Left lung (tissue), 10 donors: Measurements from ENCODE around the gene CTPS1. TPM values are rescaled to one million over a fixed set of nuclear protein-coding genes. Genes with fewer than 3 reads are reported as not detected.

Experiments
- ATAC-seq: fragments of 200-7000 bp; cut with Tn5 transposase; one replicate; pipeline ENCODE4 v1.9.1; 2020; ENCODE audit warnings: moderate library complexity
- DNase-seq, 4 donors: peaks; one replicate each; pipeline ENCODE4 v3.0.0-alpha.2; 2013 to 2020
- H3K27ac ChIP-seq, 2 donors: fragments of 200-600 bp; sonication (generic) in 1 of 2; one replicate each; pipeline versions ENCODE4 v1.5.0 to v1.8.0; 2020 to 2021
- H3K27me3 ChIP-seq, 2 donors: fragments of 200-600 bp; sonication (generic) in 1 of 2; one replicate each; pipeline versions ENCODE4 v1.5.0 to v1.8.0; 2020 to 2021
- H3K36me3 ChIP-seq, 2 donors: fragments of 200-600 bp; sonication (generic) in 1 of 2; one replicate each; pipeline versions ENCODE4 v1.5.0 to v1.8.0; 2020 to 2021
- H3K4me1 ChIP-seq, 2 donors: fragments of 200-600 bp; one replicate each; pipeline ENCODE4 v1.8.0; 2021
- H3K4me3 ChIP-seq, 2 donors: fragments of 200-600 bp; sonication (generic) in 1 of 2; one replicate each; pipeline versions ENCODE4 v1.5.0 to v1.8.0; 2020 to 2021; ENCODE audit warnings: mild to moderate bottlenecking in 1 of 2
- H3K9me3 ChIP-seq, 2 donors: fragments of 200-600 bp; sonication (generic) in 1 of 2; one replicate each; pipeline versions ENCODE4 v1.5.0 to v1.8.0; 2020 to 2021
- intact Hi-C, 2 donors: fragments of 100-400 bp; cut with DNase I; formaldehyde crosslinking; loops; one replicate each; pipeline versions ENCODE4 v1.11.2 to v1.14.2; 2022
- polyA plus RNA-seq, 6 donors: library from polyadenylated mRNA; unstranded; fragments of 120-200 nt; gene quantifications; one replicate each; pipeline ENCODE4 v1.2.1, GENCODE V29; 2013; ENCODE audit not compliant: insufficient read length in 6 of 6
- total RNA-seq, 2 donors: library from RNA; stranded (reverse); fragmentation: NEBNext Ultra II Directional; extraction: Animal tissue kit (Norgen Biotek cat#: 25700); gene quantifications; one replicate each; pipeline ENCODE4 v1.2.1, GENCODE V29; 2021
- TF ChIP-seq, protein P1 (sequence below), 2 donors: fragments of 200-600 bp; sonication (generic) in 1 of 2; IDR thresholded peaks; one replicate each; pipeline versions ENCODE4 v1.5.0 to v1.8.0; 2021; ENCODE audit warnings: antibody characterized with exemption in 2 of 2
- donor health status: DM: no; HTN: yes; CAD: no.
- donor health status: DM: no; HTN: no; CAD: no.

Gene CTPS1
- total and polyA plus RNA-seq, 8 donors: 19.3 to 39.5 (median 24.1) TPM

DNA sequence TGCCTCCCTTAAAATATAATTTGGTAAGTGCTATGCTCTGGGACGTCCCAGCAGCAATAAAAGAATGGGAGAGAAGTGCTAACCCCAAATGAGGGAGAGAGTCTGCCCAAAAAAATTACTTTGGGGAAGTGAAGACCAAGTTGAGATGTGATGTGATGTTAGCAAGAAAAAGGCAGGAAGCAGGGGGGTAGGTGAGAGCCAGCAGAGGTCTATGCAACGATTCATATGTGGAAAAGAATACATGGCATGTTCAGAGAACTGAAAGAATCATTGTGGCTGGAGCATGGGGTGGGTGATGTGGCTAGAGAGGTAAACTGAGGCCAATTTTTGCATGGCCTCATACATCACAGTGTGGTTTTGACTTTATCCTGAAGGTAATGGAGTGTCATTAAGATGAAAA, 5.6 kb upstream of the CTPS1 start:
- Histone ChIP-seq H3K4me3 (no peak overlapping the region), H3K9me3 (no peaks in the 10 kb centered on the region), H3K36me3 (no peaks in the 10 kb centered on the region), H3K27ac (no peak overlapping the region), H3K27me3 (no peaks in the 10 kb centered on the region), H3K4me1 (peaks cover 0 to 3% of the 10 kb centered on the region in 2 donors)
- ATAC-seq: no peak
- TF ChIP-seq, protein P1, sequence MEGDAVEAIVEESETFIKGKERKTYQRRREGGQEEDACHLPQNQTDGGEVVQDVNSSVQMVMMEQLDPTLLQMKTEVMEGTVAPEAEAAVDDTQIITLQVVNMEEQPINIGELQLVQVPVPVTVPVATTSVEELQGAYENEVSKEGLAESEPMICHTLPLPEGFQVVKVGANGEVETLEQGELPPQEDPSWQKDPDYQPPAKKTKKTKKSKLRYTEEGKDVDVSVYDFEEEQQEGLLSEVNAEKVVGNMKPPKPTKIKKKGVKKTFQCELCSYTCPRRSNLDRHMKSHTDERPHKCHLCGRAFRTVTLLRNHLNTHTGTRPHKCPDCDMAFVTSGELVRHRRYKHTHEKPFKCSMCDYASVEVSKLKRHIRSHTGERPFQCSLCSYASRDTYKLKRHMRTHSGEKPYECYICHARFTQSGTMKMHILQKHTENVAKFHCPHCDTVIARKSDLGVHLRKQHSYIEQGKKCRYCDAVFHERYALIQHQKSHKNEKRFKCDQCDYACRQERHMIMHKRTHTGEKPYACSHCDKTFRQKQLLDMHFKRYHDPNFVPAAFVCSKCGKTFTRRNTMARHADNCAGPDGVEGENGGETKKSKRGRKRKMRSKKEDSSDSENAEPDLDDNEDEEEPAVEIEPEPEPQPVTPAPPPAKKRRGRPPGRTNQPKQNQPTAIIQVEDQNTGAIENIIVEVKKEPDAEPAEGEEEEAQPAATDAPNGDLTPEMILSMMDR (IDR thresholded peaks at IDR 0.05): no peak
- intact Hi-C loops: no loop called here
- DNase-seq: no peak

- Histone ChIP-seq H3K4me3 (no peak overlapping the region), H3K36me3 (no peaks in the 10 kb centered on the region), H3K27me3 (no peaks in the 10 kb centered on the region), H3K27ac (no peak overlapping the region), H3K4me1 (peaks cover 0 to 7% of the 10 kb centered on the region in 2 donors), H3K9me3 (no peaks in the 10 kb centered on the region)
- TF ChIP-seq, protein P1 (IDR thresholded peaks at IDR 0.05): no peak
- ATAC-seq (no peak), DNase-seq (no peak)
- intact Hi-C loops: no loop called here
Measured at GRCh38 chr1:40974945-40975344, 4.6 kb upstream of the CTPS1 start.

DNA sequence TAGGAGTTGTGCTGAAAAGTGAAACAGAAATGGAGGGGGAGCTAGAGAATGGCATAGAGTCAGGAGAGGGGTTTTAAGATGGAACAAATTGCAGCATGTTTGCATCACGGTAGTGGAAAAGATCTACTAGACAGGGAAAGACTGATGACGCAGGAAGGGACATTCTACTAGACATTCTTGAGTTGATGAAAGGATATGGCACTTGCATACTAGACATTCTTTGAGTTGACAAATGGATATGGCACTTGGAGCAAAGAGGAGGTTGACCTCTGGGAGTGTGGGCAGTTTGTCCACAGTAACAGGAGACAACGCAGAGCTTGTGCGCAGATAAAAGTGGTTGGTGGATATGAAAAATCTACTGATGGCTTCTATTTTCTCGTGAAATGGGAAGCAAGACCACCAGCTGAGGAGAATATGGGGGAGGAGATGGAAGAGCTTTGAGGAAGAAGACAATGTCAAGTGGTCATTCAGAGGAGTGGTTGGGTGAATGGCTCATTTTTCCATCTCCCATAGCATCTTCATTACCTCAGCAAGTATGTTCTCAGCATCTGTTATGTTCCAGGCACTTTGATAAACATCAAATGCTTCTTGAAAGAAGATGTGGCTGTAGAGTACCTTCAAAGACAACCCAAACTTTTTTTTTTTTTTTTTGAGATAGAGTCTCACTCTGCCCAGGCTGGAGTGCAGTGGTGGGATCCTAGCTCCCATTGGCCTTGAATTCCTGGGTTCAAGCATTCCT, 2.4 kb upstream of the CTPS1 start:
- Histone ChIP-seq H3K27ac (no peak overlapping the region), H3K36me3 (no peaks in the 10 kb centered on the region), H3K4me3 (no peak overlapping the region), H3K27me3 (no peaks in the 10 kb centered on the region), H3K4me1 (peaks cover 12 to 27% of the 10 kb centered on the region in 2 donors), H3K9me3 (no peaks in the 10 kb centered on the region)
- intact Hi-C loops: no loop called here
- no peak for ATAC-seq
- TF ChIP-seq, protein P1 (IDR thresholded peaks at IDR 0.05): no peak
- no peak for DNase-seq

GRCh38 chr1:40977716-40978115, 1.8 kb upstream of the CTPS1 start:
- Histone ChIP-seq H3K4me3 (no peak overlapping the region), H3K4me1 (peaks cover 13 to 30% of the 10 kb centered on the region in 2 donors), H3K27me3 (no peaks in the 10 kb centered on the region), H3K9me3 (no peaks in the 10 kb centered on the region), H3K27ac (no peak overlapping the region), H3K36me3 (no peaks in the 10 kb centered on the region)
- TF ChIP-seq, protein P1 (IDR thresholded peaks at IDR 0.05): no peak
- DNase-seq (no peak), ATAC-seq (no peak)
- intact Hi-C loops: no loop called here

- TF ChIP-seq, protein P1 (IDR thresholded peaks at IDR 0.05): no peak
- H3K36me3 ChIP-seq: peaks cover 0 to 4% of the 10 kb centered on the region in 2 donors
- H3K27ac ChIP-seq: peak overlapping the region; percentile 87 to 90
- H3K27me3 ChIP-seq: no peaks in the 10 kb centered on the region
- ATAC-seq (no peak), DNase-seq (no peak)
- intact Hi-C loops: no loop called here
- no peaks in the 10 kb centered on the region for H3K9me3 ChIP-seq
- peaks cover 13 to 30% of the 10 kb centered on the region in 2 donors for H3K4me1 ChIP-seq
- peak overlapping the region; percentile 78 to 81 for H3K4me3 ChIP-seq
Measured at GRCh38 chr1:40978886-40979240, 633 bp upstream of the CTPS1 start.
